Peyer's patch (tissue), 4 donors: ENCODE results near the gene TMEM94. TPM values are rescaled to one million over a fixed set of nuclear protein-coding genes. Genes with fewer than 3 reads are reported as not detected.
A peak's percentile ranks its signal among the peaks of the same experiment; 100 is the strongest.

Experiments
- DNase-seq, 3 donors: peaks; one replicate each; pipeline ENCODE4 v3.0.0-alpha.2; 2017 to 2019
- H3K27ac ChIP-seq, 4 donors: fragments of 200-600 bp; sonication (generic); one replicate each; pipeline ENCODE4 v1.5.1; 2016 to 2019
- H3K27me3 ChIP-seq, 2 donors: fragments of 200-600 bp; sonication (generic); one replicate each; pipeline ENCODE4 v1.5.1; 2019
- H3K36me3 ChIP-seq, 3 donors: fragments of 200-600 bp; sonication (generic); one replicate each; pipeline ENCODE4 v1.5.1; 2016 to 2019
- H3K4me1 ChIP-seq, 4 donors: fragments of 200-600 bp; sonication (generic); one replicate each; pipeline ENCODE4 v1.5.1; 2016 to 2019
- H3K4me3 ChIP-seq, 4 donors: fragments of 200-600 bp; sonication (generic); 1 replicate in 3 of 4; 2 replicates in 1 of 4; pipeline ENCODE4 v1.5.1; 2016 to 2019; ENCODE audit warnings: mild to moderate bottlenecking in 1 of 4
- H3K9me3 ChIP-seq, 4 donors: fragments of 200-600 bp; sonication (generic); one replicate each; pipeline ENCODE4 v1.5.1; 2016 to 2019; ENCODE audit warnings: mild to moderate bottlenecking in 1 of 4
- CTCF ChIP-seq, 6 experiments: fragments of 450-650 bp in 4 of 6; fragments of 200-600 bp in 2 of 6; sonication (generic) in 1 of 6; IDR thresholded peaks; one replicate each; pipeline ENCODE4 v1.5.1; 2017 to 2019; ENCODE audit warnings: antibody characterized with exemption in 6 of 6, mild to moderate bottlenecking in 3 of 6, moderate library complexity in 1 of 6
- POLR2A ChIP-seq, 2 donors: fragments of 450-650 bp; IDR thresholded peaks; one replicate each; pipeline ENCODE4 v1.5.1; 2017; ENCODE audit warnings: antibody characterized with exemption in 2 of 2, mild to moderate bottlenecking in 2 of 2, moderate library complexity in 2 of 2
- total RNA-seq, 4 donors: library from RNA; depleted of rRNA; stranded (reverse); fragments of >200 nt; gene quantifications; one replicate each; pipeline ENCODE4 v1.1.0, GENCODE V29; 2016

Gene TMEM94
- total RNA-seq, 4 donors from 2014 or later, result 114 to 340 (median 178) TPM

- TF ChIP-seq CTCF (IDR thresholded peaks at IDR 0.05) (no peak), POLR2A (IDR thresholded peaks at IDR 0.05) (no peak)
- H3K36me3 ChIP-seq, result peaks cover 0 to 67% (median 0%) of the 10 kb centered on the region in 3 donors
- H3K4me3 ChIP-seq, result no peak overlapping the region
- no peaks in the 10 kb centered on the region for H3K9me3 ChIP-seq
- H3K4me1 ChIP-seq, result peaks cover 0 to 20% (median 0%) of the 10 kb centered on the region in 4 donors
- H3K27ac ChIP-seq, result no peak overlapping the region
- no peaks in the 10 kb centered on the region for H3K27me3 ChIP-seq
- DNase-seq, result no peak
These were observed 48.6 kb downstream of the TMEM94 start for GRCh38 chr17:75505152-75505409.

DNA sequence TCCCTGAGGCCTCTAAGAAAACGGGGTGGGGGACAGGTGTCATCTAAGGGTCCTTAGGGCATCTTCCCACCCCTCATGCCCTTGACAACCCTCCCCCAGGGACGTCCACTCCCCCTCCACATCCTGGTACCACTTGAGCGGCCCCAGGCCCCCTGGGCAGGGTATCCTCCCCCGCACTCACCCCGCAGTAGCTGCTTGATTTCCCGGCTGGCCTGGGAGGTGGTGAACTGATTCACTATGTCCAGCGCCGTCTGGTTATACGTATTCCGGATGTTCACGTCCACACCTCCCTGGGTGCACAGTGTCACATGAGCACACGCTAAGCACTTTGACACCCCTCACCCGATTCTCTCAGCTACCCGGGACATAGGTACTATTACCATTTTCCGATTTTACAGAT is 49.2 kb downstream of the TMEM94 start:
- TF ChIP-seq POLR2A (IDR thresholded peaks at IDR 0.05) (no peak), CTCF (IDR thresholded peaks at IDR 0.05) (no peak)
- DNase-seq, result no peak
- H3K4me1 ChIP-seq, result peaks cover 0 to 20% (median 0%) of the 10 kb centered on the region in 4 donors
- peaks cover 0 to 61% (median 0%) of the 10 kb centered on the region in 3 donors for H3K36me3 ChIP-seq
- no peak overlapping the region for H3K4me3 ChIP-seq
- no peaks in the 10 kb centered on the region for H3K9me3 ChIP-seq
- no peak overlapping the region for H3K27ac ChIP-seq
- no peaks in the 10 kb centered on the region for H3K27me3 ChIP-seq

- peaks cover 0 to 57% (median 0%) of the 10 kb centered on the region in 3 donors for H3K36me3 ChIP-seq
- DNase-seq, result no peak
- H3K27ac ChIP-seq, result no peak overlapping the region
- no peak for TF ChIP-seq POLR2A (IDR thresholded peaks at IDR 0.05)
- H3K4me3 ChIP-seq, result no peak overlapping the region
- no peaks in the 10 kb centered on the region for H3K9me3 ChIP-seq
- H3K27me3 ChIP-seq, result no peaks in the 10 kb centered on the region
- H3K4me1 ChIP-seq, result peaks cover 0 to 22% (median 0%) of the 10 kb centered on the region in 4 donors
These were observed 49.7 kb downstream of the TMEM94 start for GRCh38 chr17:75506134-75506533.

GRCh38 chr17:75506888-75507287 is 50.5 kb downstream of the TMEM94 start:
- Histone ChIP-seq H3K36me3 (peaks cover 0 to 57% (median 0%) of the 10 kb centered on the region in 3 donors), H3K27ac (no peak overlapping the region), H3K9me3 (no peaks in the 10 kb centered on the region), H3K4me1 (peaks cover 0 to 29% (median 0%) of the 10 kb centered on the region in 4 donors), H3K27me3 (no peaks in the 10 kb centered on the region), H3K4me3 (no peak overlapping the region)
- DNase-seq, result no peak
- TF ChIP-seq CTCF (IDR thresholded peaks at IDR 0.05) (no peak), POLR2A (IDR thresholded peaks at IDR 0.05) (no peak)

- no peak overlapping the region for H3K4me3 ChIP-seq
- H3K9me3 ChIP-seq, result no peaks in the 10 kb centered on the region
- no peak for TF ChIP-seq CTCF (IDR thresholded peaks at IDR 0.05)
- no peak for TF ChIP-seq POLR2A (IDR thresholded peaks at IDR 0.05)
- DNase-seq, result no peak
- no peaks in the 10 kb centered on the region for H3K27me3 ChIP-seq
- H3K27ac ChIP-seq, result peak overlapping the region in 2 of 4 donors; percentile 22 to 62
- H3K4me1 ChIP-seq, result peaks cover 0 to 36% (median 0%) of the 10 kb centered on the region in 4 donors
- peaks cover 0 to 50% (median 0%) of the 10 kb centered on the region in 3 donors for H3K36me3 ChIP-seq
These were observed 51.6 kb downstream of the TMEM94 start for GRCh38 chr17:75507733-75508719.

- H3K4me1 ChIP-seq, result peaks cover 0 to 45% (median 0%) of the 10 kb centered on the region in 4 donors
- TF ChIP-seq POLR2A (IDR thresholded peaks at IDR 0.05), result no peak
- no peak for TF ChIP-seq CTCF (IDR thresholded peaks at IDR 0.05)
- no peak for DNase-seq
- no peak overlapping the region for H3K4me3 ChIP-seq
- H3K36me3 ChIP-seq, result peaks cover 0 to 41% (median 0%) of the 10 kb centered on the region in 3 donors
- H3K27ac ChIP-seq, result peak overlapping the region in 2 of 4 donors; percentile 61 to 62
- H3K9me3 ChIP-seq, result no peaks in the 10 kb centered on the region
- H3K27me3 ChIP-seq, result no peaks in the 10 kb centered on the region
These were observed 52.5 kb downstream of the TMEM94 start for GRCh38 chr17:75508931-75509361.
